Bone marrow (tissue), 2 donors: ENCODE results near the gene ZNRF1.
A peak's percentile ranks its signal among the peaks of the same experiment; 100 is the strongest.

Experiments
- DNase-seq, 2 donors: peaks; one replicate each; lab custom pipeline; 2025; lab: John Stamatoyannopoulos, UW

ZNRF1 gene

DNA sequence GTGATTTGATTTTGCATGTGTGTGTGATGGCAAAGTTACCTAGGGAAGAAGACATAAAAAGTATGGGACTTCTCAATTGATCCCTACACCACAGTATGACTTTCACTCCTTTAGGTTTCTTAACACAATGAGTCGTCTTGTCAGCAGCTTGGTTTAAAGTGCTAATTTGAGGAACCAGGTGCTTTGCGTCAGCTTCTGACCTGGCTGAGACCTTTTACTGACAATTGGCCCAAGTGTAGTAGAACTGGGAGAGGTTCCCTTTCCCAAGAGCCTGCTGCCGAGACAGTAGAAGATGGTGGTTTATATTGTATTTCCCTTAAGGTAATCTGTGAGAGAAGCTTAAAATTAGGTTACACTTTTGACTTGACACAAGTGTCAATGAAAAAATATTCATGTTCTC, 62.8 kb downstream of the ZNRF1 start:
- DNase-seq: no peak

DNA sequence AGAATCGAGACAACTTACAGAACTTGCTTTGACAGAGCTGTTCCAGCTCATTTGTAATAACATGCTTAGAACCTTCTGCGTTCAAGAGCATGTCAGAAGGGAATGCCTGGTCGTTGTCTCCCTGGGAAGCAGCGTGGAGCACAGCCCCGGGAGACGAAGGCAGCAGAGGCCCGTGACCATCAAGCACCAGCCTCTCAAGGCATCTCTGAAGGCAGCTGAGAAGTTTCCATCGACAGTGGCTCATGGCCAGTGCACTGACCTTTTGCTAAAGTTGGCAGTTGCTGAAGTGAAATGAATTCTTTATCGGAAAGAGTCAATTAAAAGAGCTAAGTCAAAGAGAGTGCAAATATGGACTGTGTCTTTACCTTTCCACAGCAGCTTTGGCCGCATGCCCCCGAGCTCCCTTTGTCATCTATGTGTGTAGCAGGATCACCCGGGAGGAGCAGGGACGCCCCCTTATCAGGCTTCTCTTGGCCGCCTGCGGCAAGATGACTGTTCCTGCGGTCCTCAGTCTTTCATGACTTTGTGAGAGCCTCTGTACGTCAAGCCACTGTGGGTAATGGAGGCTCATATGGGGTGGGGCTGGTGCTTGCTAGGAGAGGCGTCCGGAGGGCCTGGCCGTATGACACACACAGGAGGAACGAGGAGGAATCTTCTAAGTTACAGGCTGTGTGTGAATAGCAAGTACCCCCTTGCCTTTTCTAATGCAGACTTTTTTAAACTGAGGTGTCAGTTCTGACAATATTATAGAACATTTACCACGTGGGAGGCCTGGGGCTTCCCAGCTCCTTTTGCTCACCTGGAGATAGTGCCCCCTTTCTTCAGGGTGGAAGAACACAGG, 63.5 kb downstream of the ZNRF1 start:
- no peak for DNase-seq

DNA sequence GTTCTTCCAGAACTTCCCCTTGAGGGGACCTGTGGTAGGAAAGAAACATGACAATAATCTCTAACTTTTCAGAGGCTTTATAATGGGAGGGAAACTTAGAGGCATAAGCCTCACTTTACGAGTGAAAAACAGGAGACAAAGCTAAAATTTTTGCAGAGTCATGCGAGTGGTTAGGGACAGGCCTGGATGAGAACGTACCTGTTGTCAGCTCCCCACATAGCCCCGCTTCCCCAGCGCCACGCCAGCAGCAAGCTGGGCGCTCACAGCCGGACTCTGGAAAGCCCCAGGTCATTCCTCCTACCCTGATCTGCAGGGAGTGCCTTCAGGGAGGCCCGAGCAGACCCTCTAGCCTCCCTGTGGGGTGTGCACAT, 64.1 kb downstream of the ZNRF1 start:
- DNase-seq: no peak

DNA sequence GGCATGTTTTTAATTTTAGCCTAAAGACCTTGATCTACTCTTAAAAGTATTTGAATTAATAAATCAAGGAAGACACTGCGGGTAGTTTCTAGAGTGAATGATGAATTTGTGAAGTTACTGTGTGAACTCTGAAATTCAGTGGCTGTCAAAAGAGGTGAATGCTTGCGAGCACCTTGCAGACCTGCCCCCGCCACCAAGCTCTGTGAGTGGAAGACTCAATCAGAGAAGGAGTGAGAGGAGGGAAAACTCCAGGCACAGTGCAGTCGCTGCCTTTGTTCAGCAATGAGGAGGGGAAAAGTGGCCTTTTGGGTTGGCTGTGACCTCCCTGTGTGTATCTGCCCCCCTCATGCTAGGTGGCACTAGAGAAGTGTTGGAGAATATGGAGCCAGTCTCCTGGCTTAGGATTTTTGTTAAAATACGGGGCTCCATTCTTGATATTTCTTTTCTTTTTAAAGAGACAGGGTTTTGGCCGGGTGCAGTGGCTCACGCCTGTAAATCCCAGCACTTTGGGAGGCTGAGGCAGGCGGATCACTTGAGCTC, 64.8 kb downstream of the ZNRF1 start:
- DNase-seq: no peak

DNA sequence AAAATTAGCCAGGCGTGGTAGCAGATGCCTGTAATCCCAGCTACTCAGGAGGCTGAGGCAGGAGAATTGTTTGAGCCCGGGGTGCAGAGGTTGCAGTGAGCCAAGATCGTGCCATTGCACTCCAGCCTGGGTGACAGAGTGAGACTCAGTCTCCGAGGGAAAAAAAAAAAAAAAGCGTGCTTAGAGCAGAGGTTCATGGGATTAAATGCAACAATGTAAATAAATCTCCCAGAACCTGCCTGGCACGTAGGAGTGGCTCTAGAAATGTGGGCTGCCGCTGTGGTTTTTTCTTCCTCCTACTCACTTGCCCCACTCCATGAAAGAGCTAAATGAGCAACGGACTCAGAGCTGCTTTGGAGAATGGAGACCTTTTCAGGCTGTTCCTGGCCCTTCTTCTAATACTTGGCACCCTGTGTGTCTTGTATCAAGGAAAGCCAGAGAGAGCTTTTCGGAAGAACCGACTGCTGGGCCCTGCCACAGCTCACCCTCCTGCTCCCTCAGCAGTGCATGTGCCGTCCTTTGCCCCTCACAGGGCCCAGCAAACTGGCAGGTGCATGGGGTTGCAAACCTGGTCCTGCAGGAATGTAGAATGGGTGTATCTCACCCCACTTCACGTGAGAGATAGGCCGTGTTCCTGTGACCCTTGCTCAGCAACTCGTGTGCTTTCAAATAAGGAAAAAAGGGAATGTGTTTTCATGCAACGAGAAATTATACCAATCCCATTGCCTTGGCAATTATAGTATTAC, 65.8 kb downstream of the ZNRF1 start:
- DNase-seq: peak in 1 of 2 donors; percentile 93

DNA sequence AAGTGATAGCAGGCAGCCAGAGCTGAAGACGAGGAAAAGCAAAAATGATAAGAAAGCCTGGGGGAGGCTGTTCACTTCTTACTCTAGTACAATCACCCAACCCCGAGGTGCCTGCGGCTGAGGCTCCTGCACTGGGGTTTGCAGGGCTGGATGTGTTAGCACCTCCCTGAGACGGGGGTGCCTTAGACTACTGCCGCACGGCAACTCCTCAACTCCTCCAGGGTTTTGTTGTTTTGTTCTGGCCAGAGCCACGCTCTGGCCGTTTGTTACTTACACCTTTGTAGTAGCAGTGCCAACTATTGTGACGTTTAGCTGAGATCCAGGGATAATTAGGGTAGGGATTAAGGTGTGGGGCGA, 66.3 kb downstream of the ZNRF1 start:
- no peak for DNase-seq

DNA sequence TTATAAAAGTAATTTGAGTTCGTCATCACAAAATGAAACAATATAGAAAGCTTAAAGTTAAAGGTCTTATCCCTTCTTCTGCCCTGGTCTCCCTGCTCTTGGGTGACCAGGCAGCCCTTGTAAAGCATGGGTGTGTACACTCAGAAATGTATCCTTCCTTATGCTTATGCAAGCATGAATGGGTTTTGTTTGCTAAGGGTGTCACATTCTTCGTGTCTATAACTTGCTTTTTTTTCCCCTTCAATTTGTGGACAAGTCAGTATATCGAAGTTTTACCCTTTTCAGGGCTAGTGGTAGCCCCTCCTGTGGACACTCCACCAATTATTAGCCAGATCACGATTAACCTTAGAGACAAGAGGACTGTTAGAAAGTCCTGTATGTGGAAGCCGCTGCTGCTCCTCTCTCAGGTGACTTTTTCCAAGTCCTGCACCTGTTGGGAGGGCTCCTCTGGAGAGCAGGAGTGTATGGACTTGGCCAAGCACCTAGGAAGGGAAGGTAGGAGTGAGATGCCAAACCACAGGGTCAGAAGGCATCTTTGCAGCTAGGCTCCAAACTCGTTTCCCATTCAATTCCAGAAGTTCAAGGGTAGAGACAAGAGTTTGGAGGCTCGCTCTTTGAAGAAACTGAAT, 66.8 kb downstream of the ZNRF1 start:
- no peak for DNase-seq

DNA sequence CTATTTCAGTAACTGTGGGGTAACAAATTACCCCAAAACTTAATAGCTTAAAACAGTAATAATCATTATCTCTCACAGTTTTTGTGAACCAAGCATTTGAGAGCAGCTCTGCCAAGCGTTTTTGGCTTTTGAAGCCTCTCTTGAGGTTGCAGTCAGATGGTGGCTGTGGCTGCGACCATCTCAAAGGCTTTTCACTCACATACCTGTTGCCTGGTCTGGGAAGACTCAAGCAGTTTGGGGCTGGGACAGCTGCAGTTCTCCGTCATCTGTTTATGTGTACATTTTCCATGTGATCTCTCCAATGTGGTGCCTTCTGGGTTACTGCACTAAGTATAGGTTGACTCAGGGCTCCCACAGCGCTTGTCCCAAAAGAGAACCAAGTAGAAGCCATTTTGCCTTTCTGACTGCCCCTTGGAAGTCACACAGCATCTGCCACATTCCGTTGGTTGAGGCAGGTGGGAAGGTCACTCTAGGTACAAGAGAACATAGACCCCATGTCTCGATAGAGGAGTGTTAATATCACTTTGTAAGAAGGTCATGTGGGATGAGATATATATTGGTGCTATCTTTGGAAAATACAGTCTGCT, 68.1 kb downstream of the ZNRF1 start:
- DNase-seq: no peak

DNA sequence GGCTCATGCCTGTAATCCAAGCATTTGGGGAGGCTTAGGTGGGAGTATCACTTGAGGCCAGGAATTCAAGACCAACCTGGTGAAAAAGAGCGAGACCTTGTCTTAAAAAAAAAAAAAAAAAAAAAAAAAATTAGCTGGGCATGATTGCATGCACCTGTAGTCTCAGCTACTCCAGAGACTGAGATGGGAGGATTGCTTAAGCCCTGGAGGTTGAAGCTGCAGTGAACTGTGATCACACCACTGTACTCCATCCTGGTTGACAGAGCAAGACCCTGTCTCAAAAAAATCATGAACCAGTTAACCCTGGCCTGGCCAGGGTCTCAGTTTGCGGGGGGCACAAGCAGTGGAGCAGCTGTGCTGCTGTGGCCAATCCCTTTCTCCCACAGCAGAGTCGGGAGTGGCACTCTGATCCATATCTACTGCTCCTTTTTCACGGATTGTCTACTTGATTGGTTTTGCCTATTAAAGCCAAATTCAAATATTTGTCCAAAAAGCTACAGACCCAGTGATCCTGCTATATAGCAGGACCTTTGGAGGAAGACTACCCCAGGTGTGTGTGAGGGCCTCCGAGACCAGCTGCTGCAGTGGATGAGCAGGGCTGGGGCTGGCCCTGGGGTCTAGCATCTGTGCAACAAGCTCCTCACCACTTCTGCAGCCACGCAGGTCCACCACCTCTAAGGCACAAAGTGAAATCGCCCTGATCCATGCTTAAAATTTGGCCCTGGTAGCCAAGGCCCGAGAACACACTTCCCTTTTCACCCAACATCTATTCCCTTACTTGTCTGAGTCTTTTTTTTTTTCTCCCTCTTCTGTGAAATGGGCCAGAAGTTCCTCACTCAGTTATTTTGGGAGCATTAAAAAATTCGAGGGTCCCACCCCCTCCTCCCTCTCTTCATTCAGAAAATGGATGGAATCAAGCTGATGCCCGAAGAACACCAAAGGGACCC, 69.5 kb downstream of the ZNRF1 start:
- DNase-seq: no peak

DNA sequence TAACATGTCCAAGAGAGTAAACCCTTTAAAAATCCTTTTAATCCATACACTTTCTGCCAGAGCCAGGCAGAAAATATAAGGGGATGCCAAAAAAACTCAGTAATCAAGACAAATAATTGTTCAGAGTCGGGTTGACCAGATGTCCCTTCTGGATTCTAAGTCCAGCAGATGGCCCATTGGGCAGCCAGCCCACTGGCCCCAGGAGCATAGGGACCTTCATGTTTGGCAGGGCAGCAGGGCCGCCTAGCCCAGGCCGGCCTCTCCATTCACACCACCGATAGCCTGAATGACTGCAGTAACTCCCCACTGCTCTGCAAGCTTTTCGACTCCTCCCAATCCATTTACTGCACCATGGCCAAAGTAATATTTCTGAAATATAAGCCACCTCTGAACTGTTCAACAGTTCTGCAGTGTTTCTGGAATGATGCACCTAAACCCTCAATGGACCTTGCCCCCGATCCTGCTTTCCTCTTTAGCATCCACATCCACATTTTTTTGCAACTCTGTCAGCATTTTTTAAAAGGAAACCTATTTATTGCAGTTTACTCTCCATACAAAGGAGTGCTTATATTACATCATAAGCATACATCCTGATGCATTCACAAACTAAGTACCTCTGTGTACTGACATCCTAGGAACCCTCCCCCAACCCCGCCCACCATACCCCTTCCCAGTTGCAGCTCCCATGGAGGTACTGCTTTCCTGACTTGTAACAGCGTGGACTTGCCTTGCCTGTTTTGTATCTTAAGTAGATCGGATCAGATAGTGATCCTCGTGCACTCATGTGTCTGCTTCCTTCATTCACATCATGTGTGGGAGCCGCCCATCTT, 71.4 kb downstream of the ZNRF1 start:
- no peak for DNase-seq

DNA sequence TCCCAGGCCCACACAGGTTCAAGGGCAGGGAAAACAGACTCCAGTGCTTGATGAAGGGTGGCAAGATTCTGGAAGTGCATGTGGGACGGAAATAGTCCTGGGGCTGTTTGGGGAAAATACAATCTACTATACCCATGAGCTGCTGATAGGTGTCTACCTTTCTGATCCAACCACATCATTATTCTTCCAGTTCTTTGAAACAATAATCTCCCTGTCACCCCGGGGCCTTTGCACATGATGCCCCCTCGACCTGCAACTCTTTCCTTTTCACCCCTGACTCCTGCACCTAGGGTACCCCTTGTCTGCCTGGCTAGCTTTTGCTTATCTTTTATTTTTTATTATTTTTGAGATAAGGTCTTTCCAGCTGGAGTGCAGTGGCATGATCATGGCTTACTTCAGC, 72.8 kb downstream of the ZNRF1 start:
- no peak for DNase-seq

DNA sequence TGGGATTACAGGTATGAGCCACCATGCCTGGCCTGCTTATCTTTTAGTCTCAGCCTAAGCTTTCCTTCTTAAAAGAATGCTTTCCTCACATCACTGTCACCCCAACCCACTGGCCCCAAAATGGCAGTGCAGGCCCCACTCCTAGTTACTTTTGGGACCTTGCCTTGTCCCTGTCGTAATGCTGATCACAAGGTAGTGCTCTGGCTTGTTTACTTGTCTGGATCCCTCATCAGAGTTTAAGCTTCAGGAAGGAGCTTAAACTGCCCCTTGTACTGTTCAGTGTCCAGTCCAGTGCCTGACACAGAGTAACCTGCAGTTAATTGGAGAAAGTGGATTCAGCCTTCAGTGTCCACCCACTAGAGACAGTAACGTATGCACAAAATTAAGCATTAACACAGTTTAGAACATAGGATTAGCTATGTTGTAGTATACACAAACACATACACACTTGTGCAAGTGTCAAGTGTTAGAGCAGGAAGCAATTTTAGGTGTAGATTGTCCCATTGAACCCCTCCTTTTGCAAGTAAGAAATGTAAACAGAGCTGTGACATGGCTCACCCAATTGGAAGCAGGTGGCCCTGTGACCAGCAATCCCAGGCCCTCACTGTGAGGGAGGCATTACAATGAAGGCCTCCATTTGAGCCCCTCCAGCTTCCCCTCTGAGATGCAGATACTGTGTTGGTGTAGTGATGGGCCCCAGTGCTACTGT, 73.6 kb downstream of the ZNRF1 start:
- DNase-seq: no peak

DNA sequence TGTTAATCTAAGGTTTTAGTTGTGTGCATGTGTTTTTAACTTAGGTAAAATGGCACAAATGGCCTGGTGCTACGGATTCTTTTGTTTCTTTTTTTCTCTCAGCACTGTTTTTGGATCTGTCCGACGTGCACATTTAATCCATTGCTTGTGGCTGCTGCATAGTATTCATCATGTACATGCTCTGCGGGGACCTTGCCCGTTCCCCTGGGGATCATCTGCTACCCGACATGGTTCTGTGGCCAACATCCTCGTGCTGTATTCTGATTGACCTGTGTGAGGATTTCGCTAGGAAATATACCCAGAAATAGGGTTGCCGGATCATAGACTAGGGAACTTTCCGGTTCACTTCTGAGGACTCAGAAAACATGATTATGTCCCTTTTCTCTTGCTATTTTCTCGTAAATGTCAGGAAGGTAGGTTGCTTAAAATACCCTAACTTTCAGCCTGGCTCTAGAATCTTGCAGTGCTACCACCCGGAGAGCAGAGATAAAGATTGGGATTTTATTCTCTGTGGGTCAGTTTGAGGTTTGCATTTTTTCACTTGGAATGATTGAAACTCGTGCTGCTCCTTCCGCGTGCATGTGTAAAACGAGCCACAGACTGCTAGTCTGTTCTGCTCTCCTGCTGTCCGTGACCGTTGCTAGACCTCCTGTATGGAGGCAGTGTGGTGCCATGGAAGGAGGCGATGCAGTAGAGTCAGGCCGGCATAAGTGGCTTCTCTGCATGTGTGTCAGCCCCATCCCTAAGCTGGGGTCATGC, 74.9 kb downstream of the ZNRF1 start:
- DNase-seq: no peak

DNA sequence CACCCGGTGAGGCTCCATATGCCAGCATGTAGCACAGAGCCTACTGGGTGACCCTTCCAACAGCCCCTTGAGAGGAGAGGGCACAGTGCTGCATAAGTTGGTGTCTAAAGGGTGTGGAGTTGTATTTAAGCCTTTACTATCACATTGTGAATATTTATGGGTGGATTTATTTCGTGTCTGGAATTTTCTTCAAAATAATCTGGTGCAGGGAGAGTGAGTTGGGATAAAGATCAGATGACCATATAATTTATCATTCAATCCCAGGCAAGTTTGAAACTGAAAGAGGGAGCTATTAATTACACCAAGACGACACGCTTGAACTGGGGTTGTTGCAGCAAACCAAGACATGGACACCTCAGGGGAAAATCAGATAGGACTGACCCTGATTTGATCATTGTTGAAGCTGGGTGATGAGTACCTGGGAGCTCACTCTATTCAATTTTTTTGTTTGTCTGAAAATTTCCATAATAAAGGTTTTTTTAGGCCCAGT, 75.5 kb downstream of the ZNRF1 start:
- no peak for DNase-seq

DNA sequence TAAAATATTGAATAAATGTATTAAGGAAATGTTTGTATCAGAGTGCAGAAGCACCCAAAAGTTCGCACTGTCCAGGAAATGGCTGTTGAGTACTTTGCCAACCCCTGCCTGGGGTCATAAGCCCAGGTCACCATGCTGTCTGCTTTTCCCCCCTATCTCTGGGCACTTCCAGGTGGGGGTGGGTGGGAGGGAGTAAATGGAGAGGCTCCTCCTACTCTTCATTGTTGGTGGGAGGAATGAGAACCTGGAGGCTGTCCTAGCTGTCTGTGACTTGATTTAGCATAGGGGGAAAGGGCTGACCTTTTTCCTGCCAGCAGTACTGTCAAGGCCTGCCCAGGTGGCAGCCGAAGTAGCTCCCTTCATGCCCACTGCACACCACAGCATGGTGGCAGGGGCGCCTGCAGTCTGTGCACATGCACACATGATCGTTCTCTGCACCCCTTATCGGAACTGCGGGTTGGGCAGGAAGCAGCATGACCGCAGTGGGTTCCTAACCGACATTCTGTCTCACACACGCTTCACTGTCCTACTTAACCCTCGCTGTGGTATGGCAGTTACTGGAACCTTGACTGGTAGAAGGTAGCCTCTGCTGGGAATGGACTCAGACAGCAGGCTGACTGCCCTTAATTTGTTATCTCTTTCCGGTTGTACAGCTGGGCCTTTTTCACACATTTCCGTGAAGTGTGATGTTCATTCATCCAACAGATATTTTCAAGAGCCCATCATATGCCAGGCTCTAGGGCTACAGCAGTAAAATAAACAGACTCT, 76.3 kb downstream of the ZNRF1 start:
- DNase-seq: peak in 1 of 2 donors; percentile 97

DNA sequence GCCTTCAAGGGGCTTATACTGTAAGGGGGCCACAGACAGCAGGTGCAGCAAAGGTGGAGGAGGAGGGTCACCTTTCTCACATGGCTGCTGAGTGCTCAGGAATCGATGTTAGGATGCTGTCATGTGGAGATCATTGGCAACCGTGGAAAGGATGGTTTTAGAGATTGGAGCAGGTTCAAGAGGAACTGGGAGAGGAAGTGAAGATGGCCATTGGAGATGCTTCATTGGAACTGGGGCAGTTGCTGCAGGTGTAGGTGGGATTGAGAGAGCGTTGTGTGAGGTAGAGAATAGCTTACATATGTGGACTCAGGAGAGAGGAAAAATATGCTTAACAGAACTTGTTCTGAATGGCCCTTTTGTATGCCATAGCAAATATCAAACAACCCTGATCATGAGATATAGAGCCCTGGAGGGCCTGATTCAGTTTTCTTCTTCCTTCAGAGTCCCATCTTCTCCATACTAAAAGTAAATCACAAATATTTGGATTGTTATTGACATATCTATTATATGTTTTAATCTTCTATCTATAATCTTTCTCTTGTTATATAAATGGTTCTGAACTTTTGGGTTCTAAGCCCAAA, 77.0 kb downstream of the ZNRF1 start:
- no peak for DNase-seq

DNA sequence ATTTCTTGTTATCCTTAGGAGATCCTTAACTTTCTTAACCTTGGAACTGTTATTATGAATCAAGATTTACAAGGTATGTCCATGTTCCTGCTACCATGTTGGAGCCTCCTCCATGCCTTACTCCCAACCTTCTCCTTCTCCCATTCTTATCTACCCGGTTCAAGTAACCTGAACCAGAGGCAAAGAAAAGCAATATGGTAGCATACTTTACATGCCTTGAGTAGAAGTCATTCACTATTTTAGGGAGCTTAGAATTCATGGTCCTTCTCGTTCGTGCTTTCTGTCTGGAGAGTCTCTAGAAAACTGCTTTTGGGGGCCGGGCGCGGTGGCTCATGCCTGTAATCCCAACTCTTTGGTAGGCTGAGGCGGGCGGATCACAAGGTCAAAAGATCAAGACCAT, 80.1 kb downstream of the ZNRF1 start:
- no peak for DNase-seq
